ENCODE results near the gene WDR70. TPM values are rescaled to one million over a fixed set of nuclear protein-coding genes. Genes with fewer than 3 reads are reported as not detected.
"Not testable (repeated sequence)": the region's sequence is repeated elsewhere in the genome, so short reads cannot be mapped to it uniquely, and the experiment has no call there.

The WDR70 gene
- total and polyA plus RNA-seq, 2 donors (not counting 3 experiments of a cell fraction or from before 2014, with no cell fraction given) = 6.7 to 37.3 TPM

GRCh38 chr5:37777432-37778130 is 398.5 kb downstream of the WDR70 start:
- no TSS peak for BruUV-seq (replicated peaks)
- no peak for TF ChIP-seq MYC (IDR thresholded peaks at IDR 0.05; ENCODE audit: low read depth, low read length)
- no peak for TF ChIP-seq JUN (IDR thresholded peaks at IDR 0.05; ENCODE audit: borderline replicate concordance, insufficient read depth, insufficient read length, low read depth)
- H2AFZ ChIP-seq (ENCODE audit: low read depth, low read length) = no peak overlapping the region
- H3K9me1 ChIP-seq (replicated peaks; ENCODE audit: control insufficient read depth, extremely low read depth, insufficient read depth, low read length) = no peaks in the 10 kb centered on the region
- H3K79me2 ChIP-seq (ENCODE audit: control insufficient read depth, insufficient read depth, low read length) = no peaks in the 10 kb centered on the region
- intact Hi-C loops (cut with micrococcal nuclease) (loop anchor here (10.0 kb wide), 1 partner anchor 417 kb away; no protein-coding TSS in a partner anchor), dilution Hi-C loops (cut with MboI; ENCODE audit: extremely low pct_ligation_motif_present, low sequenced_read_pairs) (no loop called here)
- no peaks in the 10 kb centered on the region for H3K27me3 ChIP-seq (ENCODE audit: control insufficient read depth in 2 of 2, insufficient read depth in 2 of 2, low read length in 2 of 2)
- DNase-seq (ENCODE audit: low read depth, low spot score) (no peak), FAIRE-seq (no peak)
- H3K9ac ChIP-seq (replicated peaks; ENCODE audit: extremely low read depth, insufficient read depth, low read length) = no peak overlapping the region
- no peaks in the 10 kb centered on the region for H3K9me3 ChIP-seq (replicated peaks; ENCODE audit: control insufficient read depth, insufficient read depth, low read length)
- ChIA-PET CTCF (interaction anchor here (1.9 kb wide), 1 partner anchor 18 kb away, joined by 4 read pairs; no protein-coding TSS in a partner anchor), POLR2A (no interaction called here)
- no peaks in the 10 kb centered on the region for H4K20me1 ChIP-seq (replicated peaks; ENCODE audit: control insufficient read depth, extremely low read depth, insufficient read depth, low read length)
- no peaks in the 10 kb centered on the region for H3K4me1 ChIP-seq (ENCODE audit: control insufficient read depth, extremely low read depth, insufficient read depth, low read length)
- no peak overlapping the region for H3K4me3 ChIP-seq (replicated peaks in 1 of 3; ENCODE audit: insufficient read depth in 1 of 3, low read depth in 1 of 3, low read length in 3 of 3)
- no peaks in the 10 kb centered on the region for H3K36me3 ChIP-seq (ENCODE audit: control insufficient read depth in 2 of 2, extremely low read depth in 1 of 2, insufficient read depth in 2 of 2, low read length in 2 of 2)
- H3K27ac ChIP-seq (ENCODE audit: insufficient read depth, low read depth, low read length) = no peak overlapping the region
- no peak overlapping the region for H3K4me2 ChIP-seq (ENCODE audit: insufficient read depth, low read length)

- H3K9me3 ChIP-seq (replicated peaks; ENCODE audit: control insufficient read depth, insufficient read depth, low read length); intact Hi-C loops (cut with micrococcal nuclease); H2AFZ ChIP-seq (ENCODE audit: low read depth, low read length); H3K36me3 ChIP-seq (ENCODE audit: control insufficient read depth in 2 of 2, extremely low read depth in 1 of 2, insufficient read depth in 2 of 2, low read length in 2 of 2); BruUV-seq (replicated peaks); H3K4me3 ChIP-seq (replicated peaks in 1 of 3; ENCODE audit: insufficient read depth in 1 of 3, low read depth in 1 of 3, low read length in 3 of 3); H3K9ac ChIP-seq (replicated peaks; ENCODE audit: extremely low read depth, insufficient read depth, low read length); H3K79me2 ChIP-seq (ENCODE audit: control insufficient read depth, insufficient read depth, low read length); H3K9me1 ChIP-seq (replicated peaks; ENCODE audit: control insufficient read depth, extremely low read depth, insufficient read depth, low read length); H4K20me1 ChIP-seq (replicated peaks; ENCODE audit: control insufficient read depth, extremely low read depth, insufficient read depth, low read length); FAIRE-seq; H3K27me3 ChIP-seq (ENCODE audit: control insufficient read depth in 2 of 2, insufficient read depth in 2 of 2, low read length in 2 of 2); H3K4me1 ChIP-seq (ENCODE audit: control insufficient read depth, extremely low read depth, insufficient read depth, low read length); dilution Hi-C loops (cut with MboI; ENCODE audit: extremely low pct_ligation_motif_present, low sequenced_read_pairs); H3K4me2 ChIP-seq (ENCODE audit: insufficient read depth, low read length); H3K27ac ChIP-seq (ENCODE audit: insufficient read depth, low read depth, low read length); POLR2A ChIA-PET; DNase-seq (ENCODE audit: low read depth, low spot score): not testable (repeated sequence)
- CTCF ChIA-PET = interaction anchor here (1.4 kb wide), 1 partner anchor 368 kb away, joined by 3 read pairs; no protein-coding TSS in a partner anchor
Measured at GRCh38 chr5:37781409-37781808, 402.3 kb downstream of the WDR70 start.
